COLO668 (cell line): Measurements from ENCODE around the gene XNDC1N.
A peak's percentile ranks its signal among the peaks of the same experiment; 100 is the strongest.

Experiments
- DNase-seq: peaks from one replicate; lab custom pipeline; 2025; ENCODE audit not compliant: unreplicated experiment; lab: John Stamatoyannopoulos, UW

The XNDC1N gene, protein sequence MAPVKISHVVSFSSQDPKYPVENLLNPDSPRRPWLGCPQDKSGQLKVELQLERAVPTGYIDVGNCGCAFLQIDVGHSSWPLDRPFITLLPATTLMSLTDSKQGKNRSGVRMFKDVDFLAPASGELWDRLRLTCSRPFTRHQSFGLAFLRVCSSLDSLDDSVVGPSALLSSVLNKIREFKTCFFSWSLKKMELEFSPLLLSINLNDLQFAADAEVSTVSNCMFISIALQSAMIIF

DNA sequence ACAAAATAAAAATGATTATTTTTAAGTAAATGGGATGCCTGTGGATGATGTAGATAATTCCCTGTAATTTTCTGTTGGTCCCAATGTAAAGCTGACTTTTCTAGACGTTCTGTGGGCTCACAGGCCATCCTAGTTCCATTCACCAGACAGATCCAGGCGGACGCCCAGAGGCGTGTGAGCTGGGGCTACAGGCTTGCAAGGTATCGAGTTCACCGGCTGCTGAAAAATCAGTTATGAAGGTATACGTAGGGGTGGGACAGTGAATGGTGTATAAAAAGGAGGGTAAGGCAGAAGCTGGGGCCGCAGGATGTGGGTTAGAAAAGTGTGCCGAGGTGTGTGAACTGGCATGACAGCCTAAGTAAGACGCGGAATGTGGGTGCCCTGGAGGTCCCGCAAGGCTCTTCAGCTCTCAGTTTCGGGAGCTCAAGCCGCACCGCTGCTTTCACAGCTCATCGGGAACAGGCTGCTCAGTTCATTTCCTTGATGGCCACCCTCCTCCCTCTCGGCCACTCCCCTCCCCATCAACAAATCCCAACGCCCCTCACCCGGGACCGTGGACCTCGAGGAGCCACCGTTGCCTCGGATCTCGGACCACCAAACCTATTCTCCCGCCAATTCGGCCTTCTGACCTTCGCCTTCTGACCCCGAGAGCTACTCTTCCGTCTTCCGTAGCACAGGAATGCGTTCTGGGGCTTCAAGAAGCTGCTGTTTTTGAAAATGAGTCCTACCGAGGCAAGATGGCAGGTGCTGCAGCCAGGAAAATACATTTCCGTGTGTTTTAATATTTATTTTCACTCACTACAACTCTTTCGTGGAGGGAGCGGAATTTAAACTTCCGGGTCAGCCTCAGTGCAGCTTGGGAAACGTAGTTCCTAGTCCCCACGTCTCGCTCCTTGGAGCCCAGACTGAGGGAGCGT, at the start of gene XNDC1N:
TSS of gene XNDC1N (minus strand) at position 775 of the 917 bp plus-strand sequence. CDS start 5,241 bp downstream, outside the sequence.
- peak; percentile 83 for DNase-seq

DNA sequence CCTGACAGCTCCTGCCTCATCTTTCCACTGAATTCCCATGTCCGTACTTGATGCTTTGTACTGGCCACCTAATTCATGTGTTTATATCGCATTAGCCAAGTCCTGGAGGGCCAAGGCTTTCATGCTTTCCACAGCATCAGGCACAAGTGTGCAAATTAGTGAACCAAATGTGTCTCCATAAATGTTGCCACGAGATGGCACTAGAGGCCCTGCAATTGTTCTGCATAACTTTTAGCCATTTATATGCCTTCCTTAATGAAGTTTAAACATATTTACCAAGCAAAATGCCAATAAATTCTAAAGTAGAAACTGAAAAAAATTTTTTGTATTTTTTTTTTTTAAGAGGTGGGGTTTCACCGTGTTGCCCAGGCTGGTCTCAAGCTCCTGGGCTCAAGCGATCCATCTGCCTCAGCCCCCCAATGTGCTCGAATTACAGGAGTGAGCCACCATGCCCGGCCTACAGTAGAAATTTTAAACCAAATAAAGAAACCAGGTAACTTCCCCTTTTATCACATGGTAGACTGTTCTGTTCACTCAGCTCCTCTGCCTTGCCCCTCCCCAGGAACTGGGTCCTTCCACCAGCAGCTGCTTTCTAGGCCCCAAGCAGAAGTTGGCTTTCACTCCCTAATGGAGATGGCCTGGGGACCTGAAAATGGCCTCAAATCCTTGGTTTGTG, 49.5 kb upstream of the XNDC1N start:
- peak; percentile 20 for DNase-seq

DNA sequence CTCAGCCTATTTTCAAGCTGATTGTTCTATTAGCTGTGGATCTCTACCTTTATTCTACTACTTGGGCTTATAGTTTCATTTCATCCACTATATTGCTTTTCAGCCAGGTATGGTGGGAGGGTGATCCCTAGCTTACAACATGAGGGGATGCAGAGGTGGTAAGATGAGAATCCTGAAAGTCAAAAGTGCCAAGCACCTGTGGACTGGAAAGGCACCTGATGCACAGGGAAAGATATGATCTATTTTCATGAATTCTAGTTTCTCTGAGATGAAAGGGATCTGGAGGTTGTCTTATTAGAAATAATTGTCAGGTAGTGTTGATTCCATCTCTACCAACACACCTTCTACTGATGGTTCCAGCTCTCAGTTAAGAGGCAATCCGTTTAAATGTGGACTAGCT, 48.7 kb upstream of the XNDC1N start:
- no peak for DNase-seq

DNA sequence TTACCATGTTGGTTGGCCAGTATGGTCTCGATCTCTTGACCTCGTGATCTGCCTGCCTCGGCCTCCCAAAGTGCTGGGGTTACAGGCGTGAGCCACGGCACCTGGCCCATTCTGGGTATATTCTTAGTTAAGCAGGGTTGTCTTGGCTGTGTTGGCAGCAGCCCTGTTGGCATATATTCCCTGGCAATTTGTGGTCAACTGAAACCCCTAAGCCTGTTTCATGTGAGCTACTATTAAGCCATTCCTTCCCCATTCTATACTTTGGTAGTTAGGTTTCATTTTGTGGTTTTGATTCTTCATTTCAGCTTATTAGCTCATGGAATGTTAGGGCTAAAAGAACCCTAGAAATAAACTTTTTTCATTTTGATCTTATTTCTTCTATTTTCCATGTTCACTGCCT, 48.2 kb upstream of the XNDC1N start:
- no peak for DNase-seq

GRCh38 chr11:71971680-71972079, 43.3 kb upstream of the XNDC1N start:
- DNase-seq, result no peak

DNA sequence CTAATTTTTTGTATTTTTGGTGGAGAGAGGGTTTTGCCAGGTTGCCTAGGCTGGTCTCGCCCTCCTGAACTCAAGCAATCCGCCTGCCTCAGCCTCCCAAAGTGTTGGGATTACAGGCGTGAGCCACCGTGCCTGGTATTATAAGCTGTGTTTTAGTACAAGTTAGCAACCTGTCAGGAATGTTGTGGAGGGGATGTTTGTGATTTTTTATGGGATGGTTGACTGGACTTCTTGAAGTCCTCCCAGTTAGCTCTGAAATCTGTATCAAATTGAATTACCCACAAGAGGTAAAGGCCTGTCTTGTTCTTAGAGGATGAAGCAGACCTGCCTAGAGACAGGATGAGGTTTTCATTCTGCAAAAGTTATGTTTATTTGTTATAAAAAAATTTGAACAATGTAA, 36.2 kb upstream of the XNDC1N start:
- DNase-seq, result no peak

- no peak for DNase-seq
These were observed 35.1 kb upstream of the XNDC1N start for GRCh38 chr11:71963468-71963867.

DNA sequence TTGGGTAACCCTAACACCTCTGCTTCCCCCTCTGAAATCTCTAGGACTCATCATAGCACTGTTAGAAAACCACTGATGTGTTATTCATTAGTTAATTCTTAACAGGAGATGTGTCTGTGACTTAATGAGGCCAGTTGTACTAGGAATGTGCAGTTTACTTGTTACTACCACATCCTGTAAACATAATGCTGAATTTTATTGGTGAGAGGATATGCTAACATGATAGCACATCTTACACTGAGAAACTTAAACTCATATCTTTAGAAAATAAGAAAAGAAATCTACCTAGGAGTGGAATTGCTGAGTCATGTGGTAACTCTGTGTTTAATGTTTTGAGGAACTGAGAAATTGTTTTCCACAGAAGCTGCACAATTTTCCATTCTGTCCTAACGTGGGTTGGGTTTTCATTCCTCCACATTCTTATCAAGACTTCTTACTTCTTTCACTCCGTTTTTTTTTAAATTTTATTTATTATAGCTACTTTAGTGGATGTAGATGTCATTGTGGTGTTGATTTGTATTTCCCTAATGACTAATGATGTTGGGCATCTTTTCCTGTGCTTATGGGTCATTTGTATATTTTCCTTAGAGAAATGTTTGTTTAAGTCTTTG, 34.1 kb upstream of the XNDC1N start:
- DNase-seq, result no peak

DNA sequence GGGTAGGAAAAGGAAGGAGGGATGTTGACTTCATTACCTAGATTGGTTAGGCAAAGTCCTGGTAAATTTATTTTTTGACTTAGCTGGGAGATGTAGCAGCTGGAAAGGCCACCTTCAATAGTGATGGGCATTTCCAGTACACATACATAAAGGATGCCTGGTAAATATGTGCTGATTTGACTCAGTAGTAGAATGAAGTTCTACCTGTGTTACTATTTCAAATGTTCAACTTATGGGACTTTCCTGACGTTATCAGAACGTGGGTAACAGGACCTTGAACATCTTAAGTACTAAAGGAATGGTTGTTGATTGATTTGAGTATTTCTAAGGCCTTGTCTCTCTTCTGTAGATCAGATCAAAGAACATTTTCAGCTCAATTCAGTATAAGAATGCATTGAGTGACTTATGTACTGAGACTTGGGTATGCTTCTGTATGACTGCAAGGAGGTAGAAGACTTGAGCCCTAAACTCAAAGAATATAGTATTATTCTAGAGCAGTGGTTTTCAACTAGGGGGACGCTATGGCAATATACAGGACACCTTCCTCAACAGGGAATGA, 27.6 kb upstream of the XNDC1N start:
- no peak for DNase-seq

GRCh38 chr11:71951741-71952310, 23.4 kb upstream of the XNDC1N start:
- DNase-seq, result no peak

DNA sequence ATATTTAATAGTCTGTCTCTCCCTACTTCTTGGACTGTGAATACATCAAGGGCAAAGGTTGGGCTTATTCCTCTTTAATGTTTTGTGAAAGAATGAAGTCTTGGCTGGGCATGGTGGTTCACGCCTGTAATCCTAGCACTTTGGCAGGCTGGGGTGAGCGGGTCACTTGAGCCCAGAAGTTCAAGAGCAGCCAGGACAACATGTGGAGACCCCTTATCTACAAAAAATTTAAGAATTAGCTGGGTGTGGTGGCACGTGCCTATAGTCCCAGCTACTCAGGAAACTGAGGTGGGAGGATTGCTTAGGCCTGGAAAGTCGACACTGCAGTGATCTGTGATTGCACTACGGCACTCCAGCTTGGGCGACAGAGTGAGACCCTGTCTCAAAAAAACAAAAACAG, 20.6 kb upstream of the XNDC1N start:
- DNase-seq, result no peak

DNA sequence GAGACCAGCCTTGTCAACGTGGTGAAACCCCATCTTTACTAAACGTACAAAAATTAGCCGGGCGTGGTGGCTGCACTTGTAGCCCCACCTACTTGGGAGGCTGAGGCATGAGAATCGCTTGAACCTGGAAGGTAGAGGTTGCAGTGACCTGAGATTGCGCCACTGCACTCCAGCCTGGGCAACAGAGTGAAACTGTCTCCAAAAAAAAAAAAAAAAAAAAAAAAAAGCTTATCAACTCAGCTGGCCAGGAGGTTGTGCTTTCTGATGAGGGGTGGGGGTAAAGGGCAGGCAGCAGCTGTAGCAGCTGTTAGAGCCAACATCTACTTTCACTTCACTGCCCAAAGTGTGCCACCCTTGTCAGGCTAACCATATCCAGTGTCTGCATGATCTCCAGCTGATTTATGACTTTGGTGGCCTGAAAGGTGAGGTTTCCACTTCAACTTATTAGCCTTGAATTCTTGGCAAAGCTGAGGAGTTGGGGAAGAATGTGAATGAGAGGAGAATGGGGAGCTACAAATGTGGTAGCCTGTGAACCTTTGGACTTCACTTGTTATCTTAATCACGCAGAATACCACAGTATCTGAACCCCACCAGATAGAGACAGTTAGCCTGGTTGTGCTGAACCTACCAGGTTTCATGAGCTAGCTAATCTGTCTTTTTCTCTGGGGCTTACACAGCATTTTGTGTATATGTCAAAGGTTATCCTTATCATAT, 20.1 kb upstream of the XNDC1N start:
- no peak for DNase-seq

- no peak for DNase-seq
These were observed 19.1 kb upstream of the XNDC1N start for GRCh38 chr11:71947498-71947897.

DNA sequence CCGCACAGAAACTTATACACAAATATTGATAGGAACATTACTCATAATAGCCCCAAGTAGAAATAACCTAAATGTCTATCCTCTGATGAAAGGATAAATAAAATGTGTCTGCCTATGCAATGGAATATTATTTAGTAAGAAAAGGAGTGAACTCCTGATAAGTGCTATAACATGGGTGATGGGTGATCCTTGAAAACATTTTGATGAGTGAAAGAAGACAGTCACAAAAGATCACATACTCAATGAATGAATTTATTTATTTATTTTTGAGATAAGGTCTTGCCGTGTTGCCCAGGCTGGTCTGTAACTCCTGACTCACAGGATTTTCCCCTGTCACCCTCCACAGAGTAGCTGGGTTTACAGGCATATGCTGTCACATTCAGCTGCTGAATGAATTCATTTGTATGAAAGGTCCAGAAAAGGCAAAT, 17.8 kb upstream of the XNDC1N start:
- DNase-seq, result no peak

GRCh38 chr11:71940561-71941219, 12.3 kb upstream of the XNDC1N start:
- no peak for DNase-seq

- no peak for DNase-seq
These were observed 9.4 kb upstream of the XNDC1N start for GRCh38 chr11:71937826-71938225.

DNA sequence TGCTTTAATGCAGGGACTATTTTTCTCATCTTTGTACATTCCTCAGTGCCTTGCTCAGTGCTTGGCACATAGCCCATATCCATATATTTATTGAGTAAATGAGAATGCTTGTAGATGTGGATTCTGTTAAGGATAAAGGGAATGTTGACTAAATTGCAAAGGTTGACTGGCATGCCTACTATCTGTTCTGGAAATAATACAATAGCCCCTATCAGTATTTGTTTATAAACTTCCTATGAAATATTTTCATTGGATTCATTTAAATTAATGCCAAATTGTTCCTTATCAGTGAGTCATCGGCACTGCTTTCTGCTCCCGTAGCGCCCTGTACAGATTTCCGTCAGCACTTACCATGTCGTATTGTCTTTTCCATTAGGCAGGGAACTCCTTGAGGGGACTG, 8.4 kb upstream of the XNDC1N start:
- no peak for DNase-seq

GRCh38 chr11:71935338-71935925, 7.0 kb upstream of the XNDC1N start:
- no peak for DNase-seq

- no peak for DNase-seq
These were observed 5.8 kb upstream of the XNDC1N start for GRCh38 chr11:71934213-71934612.
